ENCODE results near the gene COX19. TPM values are rescaled to one million over a fixed set of nuclear protein-coding genes. Genes with fewer than 3 reads are reported as not detected.
A peak's percentile ranks its signal among the peaks of the same experiment; 100 is the strongest.

The COX19 gene
- total RNA-seq, 5 donors from 2014 or later (not counting 1 experiment from before 2014, with no cell fraction given): 38.0 to 50.9 (median 43.7) TPM

GRCh38 chr7:922334-923107 is 52.8 kb downstream of the COX19 start:
- Histone ChIP-seq H3K4me3 (ENCODE audit: control insufficient read depth in 1 of 2, extremely low read depth in 1 of 2, low read length in 1 of 2) (peak overlapping the region; percentile 72 to 83), H3K27me3 (replicated peaks in 1 of 2; ENCODE audit: control insufficient read depth in 2 of 2, extremely low read depth in 1 of 2, insufficient read depth in 2 of 2, low read length in 1 of 2) (no peaks in the 10 kb centered on the region), H3K9me3 (no peaks in the 10 kb centered on the region), H3K27ac (ENCODE audit: low read length) (peak overlapping the region; percentile 96), H3K36me3 (ENCODE audit: control insufficient read depth in 2 of 2, extremely low read depth in 1 of 2, insufficient read depth in 1 of 2, low read length in 1 of 2) (no peaks in the 10 kb centered on the region), H3K4me1 (ENCODE audit: control insufficient read depth in 1 of 2, extremely low read depth in 1 of 2, insufficient read depth in 2 of 2, low read length in 2 of 2) (peaks cover 20 to 77% of the 10 kb centered on the region in 2 experiments)
- Mint-ChIP-seq H3K4me1 (peaks cover 21 to 44% (median 32%) of the 10 kb centered on the region in 3 donors), H3K9me3 (no peaks in the 10 kb centered on the region), H3K36me3 (no peaks in the 10 kb centered on the region), H3K27me3 (no peaks in the 10 kb centered on the region), H3K4me3 (peak overlapping the region; percentile 75 to 89 (median 84)), H3K27ac (peak overlapping the region; percentile 91 to 94)
- CTCF ChIA-PET: interaction anchor here in 1 of 2 donors (0.7 to 1.4 kb wide), 3 partner anchors 12 to 110 kb away, joined by 4 to 5 read pairs (median 5); no protein-coding TSS in a partner anchor
- ATAC-seq (replicated peaks in 1 of 4): peak; percentile 2 to 5 (median 3)
- WGBS (ENCODE audit: insufficient coverage): 7% methylated on average over 17 of the region's 29 CpGs
- POLR2A ChIA-PET: interaction anchor here (0.7 to 1.1 kb wide), 3 partner anchors 12 to 216 kb away, joined by 3 read pairs; partner anchors contain the start of gene COX19 (in 1 of the 2)
- peak in 11 of 35 experiments; percentile 6 to 58 (median 34) for DNase-seq

GRCh38 chr7:921581-922333 is 53.6 kb downstream of the COX19 start:
- peak in 3 of 35 experiments; percentile 3 to 45 (median 24) for DNase-seq
- no peak for ATAC-seq (replicated peaks in 1 of 4)
- peak overlapping the region; percentile 45 to 72 for H3K4me3 ChIP-seq (ENCODE audit: control insufficient read depth in 1 of 2, extremely low read depth in 1 of 2, low read length in 1 of 2)
- H3K36me3 ChIP-seq (ENCODE audit: control insufficient read depth in 2 of 2, extremely low read depth in 1 of 2, insufficient read depth in 1 of 2, low read length in 1 of 2): no peaks in the 10 kb centered on the region
- no peaks in the 10 kb centered on the region for H3K36me3 Mint-ChIP-seq
- H3K4me3 Mint-ChIP-seq: peak overlapping the region; percentile 41 to 89 (median 41)
- POLR2A ChIA-PET: no interaction called here
- CTCF ChIA-PET: no interaction called here
- H3K27me3 ChIP-seq (replicated peaks in 1 of 2; ENCODE audit: control insufficient read depth in 2 of 2, extremely low read depth in 1 of 2, insufficient read depth in 2 of 2, low read length in 1 of 2): no peaks in the 10 kb centered on the region
- H3K27ac Mint-ChIP-seq: peak overlapping the region; percentile 63 to 73
- peaks cover 20 to 69% of the 10 kb centered on the region in 2 experiments for H3K4me1 ChIP-seq (ENCODE audit: control insufficient read depth in 1 of 2, extremely low read depth in 1 of 2, insufficient read depth in 2 of 2, low read length in 2 of 2)
- no peaks in the 10 kb centered on the region for H3K9me3 Mint-ChIP-seq
- peak overlapping the region; percentile 82 for H3K27ac ChIP-seq (ENCODE audit: low read length)
- 41% methylated on average over 34 of the region's 36 CpGs for WGBS (ENCODE audit: insufficient coverage)
- no peaks in the 10 kb centered on the region for H3K9me3 ChIP-seq
- no peaks in the 10 kb centered on the region for H3K27me3 Mint-ChIP-seq
- H3K4me1 Mint-ChIP-seq: peaks cover 21 to 40% (median 32%) of the 10 kb centered on the region in 3 donors

DNA sequence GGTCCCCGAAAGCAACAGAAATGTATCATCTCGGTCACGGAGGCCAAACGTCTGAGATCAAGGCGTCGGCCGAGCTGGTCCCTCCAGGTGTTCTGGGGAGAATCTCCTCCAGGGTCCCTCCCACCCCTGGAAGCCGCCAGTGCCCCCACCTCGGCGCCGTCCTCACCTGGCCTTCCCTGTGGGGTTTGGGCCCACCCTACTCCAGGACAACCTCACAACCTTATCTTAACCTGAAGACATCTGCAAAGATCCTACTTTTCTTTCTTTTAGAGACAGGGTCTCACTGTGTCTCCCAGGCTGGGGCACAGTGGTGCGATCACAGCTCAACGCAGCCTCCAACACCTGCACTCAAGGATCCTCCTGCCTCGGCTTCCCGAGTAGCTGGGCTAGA is 54.3 kb downstream of the COX19 start:
- POLR2A ChIA-PET: no interaction called here
- H3K27me3 ChIP-seq (replicated peaks in 1 of 2; ENCODE audit: control insufficient read depth in 2 of 2, extremely low read depth in 1 of 2, insufficient read depth in 2 of 2, low read length in 1 of 2): no peaks in the 10 kb centered on the region
- no peaks in the 10 kb centered on the region for H3K36me3 ChIP-seq (ENCODE audit: control insufficient read depth in 2 of 2, extremely low read depth in 1 of 2, insufficient read depth in 1 of 2, low read length in 1 of 2)
- CTCF ChIA-PET: no interaction called here
- no peak overlapping the region for H3K27ac ChIP-seq (ENCODE audit: low read length)
- no peaks in the 10 kb centered on the region for H3K36me3 Mint-ChIP-seq
- no peak overlapping the region for H3K4me3 ChIP-seq (ENCODE audit: control insufficient read depth in 1 of 2, extremely low read depth in 1 of 2, low read length in 1 of 2)
- H3K27ac Mint-ChIP-seq: peak overlapping the region; percentile 63 to 73
- no peaks in the 10 kb centered on the region for H3K27me3 Mint-ChIP-seq
- H3K4me1 ChIP-seq (ENCODE audit: control insufficient read depth in 1 of 2, extremely low read depth in 1 of 2, insufficient read depth in 2 of 2, low read length in 2 of 2): peaks cover 20 to 62% of the 10 kb centered on the region in 2 experiments
- WGBS (ENCODE audit: insufficient coverage): 99% methylated on average over 10 of the region's 15 CpGs
- peak overlapping the region; percentile 13 to 89 (median 21) for H3K4me3 Mint-ChIP-seq
- no peak for ATAC-seq (replicated peaks in 1 of 4)
- peaks cover 21 to 40% (median 32%) of the 10 kb centered on the region in 3 donors for H3K4me1 Mint-ChIP-seq
- no peaks in the 10 kb centered on the region for H3K9me3 Mint-ChIP-seq
- DNase-seq: no peak
- H3K9me3 ChIP-seq: no peaks in the 10 kb centered on the region

GRCh38 chr7:920351-921070 is 54.8 kb downstream of the COX19 start:
- Histone ChIP-seq H3K27ac (ENCODE audit: low read length) (no peak overlapping the region), H3K9me3 (no peaks in the 10 kb centered on the region), H3K27me3 (replicated peaks in 1 of 2; ENCODE audit: control insufficient read depth in 2 of 2, extremely low read depth in 1 of 2, insufficient read depth in 2 of 2, low read length in 1 of 2) (no peaks in the 10 kb centered on the region), H3K36me3 (ENCODE audit: control insufficient read depth in 2 of 2, extremely low read depth in 1 of 2, insufficient read depth in 1 of 2, low read length in 1 of 2) (no peaks in the 10 kb centered on the region), H3K4me3 (ENCODE audit: control insufficient read depth in 1 of 2, extremely low read depth in 1 of 2, low read length in 1 of 2) (no peak overlapping the region), H3K4me1 (ENCODE audit: control insufficient read depth in 1 of 2, extremely low read depth in 1 of 2, insufficient read depth in 2 of 2, low read length in 2 of 2) (peaks cover 20 to 56% of the 10 kb centered on the region in 2 experiments)
- H3K4me1 Mint-ChIP-seq: peaks cover 21 to 42% (median 32%) of the 10 kb centered on the region in 3 donors
- H3K4me3 Mint-ChIP-seq: peak overlapping the region in 2 of 3 donors; percentile 21 to 89
- no peaks in the 10 kb centered on the region for H3K27me3 Mint-ChIP-seq
- DNase-seq (peak in 2 of 35 experiments; percentile 2 to 17), ATAC-seq (replicated peaks in 1 of 4) (no peak)
- no peaks in the 10 kb centered on the region for H3K36me3 Mint-ChIP-seq
- WGBS (ENCODE audit: insufficient coverage): 78% methylated on average over 31 of the region's 40 CpGs
- peak overlapping the region; percentile 63 to 73 for H3K27ac Mint-ChIP-seq
- H3K9me3 Mint-ChIP-seq: no peaks in the 10 kb centered on the region
- CTCF ChIA-PET: no interaction called here
- POLR2A ChIA-PET: no interaction called here

GRCh38 chr7:919924-920341 is 55.4 kb downstream of the COX19 start:
- ATAC-seq (replicated peaks in 1 of 4) (no peak), DNase-seq (peak in 2 of 35 experiments; percentile 0 to 21)
- POLR2A ChIA-PET: no interaction called here
- Mint-ChIP-seq H3K27me3 (no peaks in the 10 kb centered on the region), H3K27ac (no peak overlapping the region), H3K4me3 (no peak overlapping the region), H3K9me3 (no peaks in the 10 kb centered on the region), H3K36me3 (no peaks in the 10 kb centered on the region), H3K4me1 (peaks cover 21 to 41% (median 31%) of the 10 kb centered on the region in 3 donors)
- no peaks in the 10 kb centered on the region for H3K9me3 ChIP-seq
- 98% methylated on average over 20 of the region's 26 CpGs for WGBS (ENCODE audit: insufficient coverage)
- H3K4me1 ChIP-seq (ENCODE audit: control insufficient read depth in 1 of 2, extremely low read depth in 1 of 2, insufficient read depth in 2 of 2, low read length in 2 of 2): peaks cover 20 to 51% of the 10 kb centered on the region in 2 experiments
- no peaks in the 10 kb centered on the region for H3K27me3 ChIP-seq (replicated peaks in 1 of 2; ENCODE audit: control insufficient read depth in 2 of 2, extremely low read depth in 1 of 2, insufficient read depth in 2 of 2, low read length in 1 of 2)
- CTCF ChIA-PET: no interaction called here
- no peak overlapping the region for H3K27ac ChIP-seq (ENCODE audit: low read length)
- H3K4me3 ChIP-seq (ENCODE audit: control insufficient read depth in 1 of 2, extremely low read depth in 1 of 2, low read length in 1 of 2): no peak overlapping the region
- no peaks in the 10 kb centered on the region for H3K36me3 ChIP-seq (ENCODE audit: control insufficient read depth in 2 of 2, extremely low read depth in 1 of 2, insufficient read depth in 1 of 2, low read length in 1 of 2)

- H3K9me3 Mint-ChIP-seq: no peaks in the 10 kb centered on the region
- ATAC-seq (replicated peaks in 1 of 4) (no peak), DNase-seq (peak in 2 of 35 experiments; percentile 2 to 17)
- no peak overlapping the region for H3K27ac ChIP-seq (ENCODE audit: low read length)
- no peaks in the 10 kb centered on the region for H3K36me3 ChIP-seq (ENCODE audit: control insufficient read depth in 2 of 2, extremely low read depth in 1 of 2, insufficient read depth in 1 of 2, low read length in 1 of 2)
- WGBS (ENCODE audit: insufficient coverage): 86% methylated on average over 9 of the region's 13 CpGs
- no peaks in the 10 kb centered on the region for H3K27me3 ChIP-seq (replicated peaks in 1 of 2; ENCODE audit: control insufficient read depth in 2 of 2, extremely low read depth in 1 of 2, insufficient read depth in 2 of 2, low read length in 1 of 2)
- H3K4me3 ChIP-seq (ENCODE audit: control insufficient read depth in 1 of 2, extremely low read depth in 1 of 2, low read length in 1 of 2): no peak overlapping the region
- peaks cover 17 to 42% of the 10 kb centered on the region in 2 experiments for H3K4me1 ChIP-seq (ENCODE audit: control insufficient read depth in 1 of 2, extremely low read depth in 1 of 2, insufficient read depth in 2 of 2, low read length in 2 of 2)
- H3K27ac Mint-ChIP-seq: peak overlapping the region in 1 of 2 donors; percentile 62
- no peaks in the 10 kb centered on the region for H3K27me3 Mint-ChIP-seq
- H3K4me3 Mint-ChIP-seq: peak overlapping the region in 1 of 3 donors; percentile 35
- CTCF ChIA-PET: no interaction called here
- peaks cover 21 to 35% (median 26%) of the 10 kb centered on the region in 3 donors for H3K4me1 Mint-ChIP-seq
- no peaks in the 10 kb centered on the region for H3K36me3 Mint-ChIP-seq
- POLR2A ChIA-PET: no interaction called here
- no peaks in the 10 kb centered on the region for H3K9me3 ChIP-seq
Observed at GRCh38 chr7:919114-919442, 56.3 kb downstream of the COX19 start.

Data from T-cell (primary cell).